Fibroblast of skin of back (primary cell): ENCODE data around the gene PIP5KL1.
A peak's percentile ranks its signal among the peaks of the same experiment; 100 is the strongest.

Source experiments
- DNase-seq: peaks from one replicate; pipeline ENCODE4 v3.0.0-alpha.2; 2013

The PIP5KL1 gene

GRCh38 chr9:127931092-127931881, 710 bp upstream of the PIP5KL1 start:
- DNase-seq, result peak; percentile 78

- no peak for DNase-seq
Observed at GRCh38 chr9:127929625-127929979, 975 bp downstream of the PIP5KL1 start.

- DNase-seq, result peak; percentile 47
Observed at GRCh38 chr9:127928676-127929624, 1.6 kb downstream of the PIP5KL1 start.

- DNase-seq, result no peak
Observed at GRCh38 chr9:127927988-127928675, 2.4 kb downstream of the PIP5KL1 start.

- DNase-seq, result no peak
Observed at GRCh38 chr9:127927201-127927987, 3.2 kb downstream of the PIP5KL1 start.

GRCh38 chr9:127926906-127927200, 3.7 kb downstream of the PIP5KL1 start:
- no peak for DNase-seq

- no peak for DNase-seq
Observed at GRCh38 chr9:127925959-127926905, 4.3 kb downstream of the PIP5KL1 start.

- no peak for DNase-seq
Observed at GRCh38 chr9:127924736-127925444, 5.7 kb downstream of the PIP5KL1 start.

- peak; percentile 97 for DNase-seq
Observed at GRCh38 chr9:127923771-127924170, 6.8 kb downstream of the PIP5KL1 start.

GRCh38 chr9:127923046-127923445, 7.5 kb downstream of the PIP5KL1 start:
- no peak for DNase-seq

- peak; percentile 42 for DNase-seq
Observed at GRCh38 chr9:127921557-127922120, 8.9 kb downstream of the PIP5KL1 start.

- DNase-seq, result no peak
Observed at GRCh38 chr9:127920794-127921193, 9.8 kb downstream of the PIP5KL1 start.

- peak; percentile 98 for DNase-seq
Observed at GRCh38 chr9:127919253-127919815, 11.2 kb downstream of the PIP5KL1 start.

- DNase-seq, result peak; percentile 40
Observed at GRCh38 chr9:127918183-127919107, 12.1 kb downstream of the PIP5KL1 start.

GRCh38 chr9:127917603-127918002, 13.0 kb downstream of the PIP5KL1 start:
- DNase-seq, result no peak

- DNase-seq, result peak; percentile 88
Observed at GRCh38 chr9:127916720-127917581, 13.6 kb downstream of the PIP5KL1 start, which contains the start of gene ST6GALNAC4. ST6GALNAC4 (minus strand) TSS chr9:127917041; CDS start chr9:127916419, 622 bp downstream.
